GM23338 (cell line): ENCODE results near the gene CERS2.

ENCODE experiments used
- EZH2phosphoT487 ChIP-seq: fragments of 200-600 bp; sonication (generic); IDR thresholded peaks from one replicate; pipeline ENCODE4 v1.8.1; 2018; ENCODE audit warnings: antibody characterized with exemption; ENCODE audit not compliant: unreplicated experiment
- JUNB ChIP-seq: IDR thresholded peaks from one replicate; pipeline ENCODE4 v1.6.1; 2016; ENCODE audit warnings: antibody characterized with exemption; ENCODE audit not compliant: unreplicated experiment
- POLR2AphosphoS5 ChIP-seq: IDR thresholded peaks from 2 replicates; pipeline ENCODE4 v1.6.1; 2016; ENCODE audit warnings: antibody characterized with exemption, low read depth
- TF ChIP-seq, protein P1 (sequence below), 2 experiments: fragments of 200-600 bp in 1 of 2; sonication (generic) in 1 of 2; conservative IDR thresholded peaks; 2 replicates each; pipeline versions ENCODE4 v1.5.1 to v1.6.1; 2016 to 2017; ENCODE audit warnings: antibody characterized with exemption in 2 of 2, low read depth in 2 of 2, mild to moderate bottlenecking in 2 of 2, moderate library complexity in 1 of 2
- TF ChIP-seq, protein P2 (sequence below): IDR thresholded peaks from one replicate; pipeline ENCODE4 v1.6.1; 2018; ENCODE audit warnings: antibody characterized with exemption; ENCODE audit not compliant: unreplicated experiment

DNA sequence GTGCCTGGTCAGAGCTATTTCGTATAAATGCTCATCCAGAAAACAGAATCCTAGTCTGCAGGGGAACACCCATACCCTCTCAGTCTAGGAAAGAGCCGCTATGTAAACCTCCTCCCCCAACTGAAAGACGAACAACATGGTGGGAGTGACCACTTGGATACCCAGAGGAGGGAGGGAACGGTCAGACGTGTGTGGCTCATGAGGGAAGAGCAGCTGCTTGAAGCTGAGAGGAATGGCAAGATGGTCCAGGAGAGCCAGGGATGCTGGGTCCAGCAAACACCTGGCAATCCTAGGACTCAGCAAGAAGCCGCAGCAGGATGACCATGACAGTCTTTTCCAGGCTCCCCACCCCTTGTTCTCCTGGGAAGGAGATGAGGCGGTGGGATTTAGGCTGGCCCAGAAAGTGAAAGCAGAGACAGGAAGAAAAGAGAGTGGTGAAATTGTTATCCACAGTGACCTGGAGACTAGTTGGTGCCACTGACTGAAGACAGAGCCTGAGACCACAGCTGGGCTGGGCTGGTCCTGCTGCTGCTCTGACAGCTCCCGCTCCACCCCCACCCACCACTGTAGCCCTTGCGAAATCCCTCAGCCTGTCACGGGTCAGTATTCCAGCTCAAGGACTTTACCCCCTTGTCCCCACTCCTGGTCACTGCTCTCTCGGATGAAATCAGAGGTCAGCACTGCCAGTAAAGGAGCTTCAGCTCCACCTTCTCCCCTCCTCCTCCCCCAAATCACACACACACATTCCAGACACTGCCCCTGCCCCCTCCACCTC is 3.6 kb downstream of the CERS2 start:
- TF ChIP-seq, protein P1, sequence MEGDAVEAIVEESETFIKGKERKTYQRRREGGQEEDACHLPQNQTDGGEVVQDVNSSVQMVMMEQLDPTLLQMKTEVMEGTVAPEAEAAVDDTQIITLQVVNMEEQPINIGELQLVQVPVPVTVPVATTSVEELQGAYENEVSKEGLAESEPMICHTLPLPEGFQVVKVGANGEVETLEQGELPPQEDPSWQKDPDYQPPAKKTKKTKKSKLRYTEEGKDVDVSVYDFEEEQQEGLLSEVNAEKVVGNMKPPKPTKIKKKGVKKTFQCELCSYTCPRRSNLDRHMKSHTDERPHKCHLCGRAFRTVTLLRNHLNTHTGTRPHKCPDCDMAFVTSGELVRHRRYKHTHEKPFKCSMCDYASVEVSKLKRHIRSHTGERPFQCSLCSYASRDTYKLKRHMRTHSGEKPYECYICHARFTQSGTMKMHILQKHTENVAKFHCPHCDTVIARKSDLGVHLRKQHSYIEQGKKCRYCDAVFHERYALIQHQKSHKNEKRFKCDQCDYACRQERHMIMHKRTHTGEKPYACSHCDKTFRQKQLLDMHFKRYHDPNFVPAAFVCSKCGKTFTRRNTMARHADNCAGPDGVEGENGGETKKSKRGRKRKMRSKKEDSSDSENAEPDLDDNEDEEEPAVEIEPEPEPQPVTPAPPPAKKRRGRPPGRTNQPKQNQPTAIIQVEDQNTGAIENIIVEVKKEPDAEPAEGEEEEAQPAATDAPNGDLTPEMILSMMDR (conservative IDR thresholded peaks at IDR 0.05; ENCODE audit: low read depth in 2 of 2): no peak
- TF ChIP-seq POLR2AphosphoS5: no peak
- TF ChIP-seq EZH2phosphoT487: no peak
- no peak for TF ChIP-seq JUNB
- TF ChIP-seq, protein P2, sequence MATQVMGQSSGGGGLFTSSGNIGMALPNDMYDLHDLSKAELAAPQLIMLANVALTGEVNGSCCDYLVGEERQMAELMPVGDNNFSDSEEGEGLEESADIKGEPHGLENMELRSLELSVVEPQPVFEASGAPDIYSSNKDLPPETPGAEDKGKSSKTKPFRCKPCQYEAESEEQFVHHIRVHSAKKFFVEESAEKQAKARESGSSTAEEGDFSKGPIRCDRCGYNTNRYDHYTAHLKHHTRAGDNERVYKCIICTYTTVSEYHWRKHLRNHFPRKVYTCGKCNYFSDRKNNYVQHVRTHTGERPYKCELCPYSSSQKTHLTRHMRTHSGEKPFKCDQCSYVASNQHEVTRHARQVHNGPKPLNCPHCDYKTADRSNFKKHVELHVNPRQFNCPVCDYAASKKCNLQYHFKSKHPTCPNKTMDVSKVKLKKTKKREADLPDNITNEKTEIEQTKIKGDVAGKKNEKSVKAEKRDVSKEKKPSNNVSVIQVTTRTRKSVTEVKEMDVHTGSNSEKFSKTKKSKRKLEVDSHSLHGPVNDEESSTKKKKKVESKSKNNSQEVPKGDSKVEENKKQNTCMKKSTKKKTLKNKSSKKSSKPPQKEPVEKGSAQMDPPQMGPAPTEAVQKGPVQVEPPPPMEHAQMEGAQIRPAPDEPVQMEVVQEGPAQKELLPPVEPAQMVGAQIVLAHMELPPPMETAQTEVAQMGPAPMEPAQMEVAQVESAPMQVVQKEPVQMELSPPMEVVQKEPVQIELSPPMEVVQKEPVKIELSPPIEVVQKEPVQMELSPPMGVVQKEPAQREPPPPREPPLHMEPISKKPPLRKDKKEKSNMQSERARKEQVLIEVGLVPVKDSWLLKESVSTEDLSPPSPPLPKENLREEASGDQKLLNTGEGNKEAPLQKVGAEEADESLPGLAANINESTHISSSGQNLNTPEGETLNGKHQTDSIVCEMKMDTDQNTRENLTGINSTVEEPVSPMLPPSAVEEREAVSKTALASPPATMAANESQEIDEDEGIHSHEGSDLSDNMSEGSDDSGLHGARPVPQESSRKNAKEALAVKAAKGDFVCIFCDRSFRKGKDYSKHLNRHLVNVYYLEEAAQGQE: no peak
